Inferior parietal cortex (tissue), 1 donor: ENCODE data around the gene SUN5.
"Not testable (repeated sequence)": the region's sequence is repeated elsewhere in the genome, so short reads cannot be mapped to it uniquely, and the experiment has no call there.

ENCODE experiments used
- DNase-seq: peaks from one replicate; pipeline ENCODE4 v3.0.0-alpha.2; 2016; ENCODE audit errors: extremely low spot score

The SUN5 gene

DNA sequence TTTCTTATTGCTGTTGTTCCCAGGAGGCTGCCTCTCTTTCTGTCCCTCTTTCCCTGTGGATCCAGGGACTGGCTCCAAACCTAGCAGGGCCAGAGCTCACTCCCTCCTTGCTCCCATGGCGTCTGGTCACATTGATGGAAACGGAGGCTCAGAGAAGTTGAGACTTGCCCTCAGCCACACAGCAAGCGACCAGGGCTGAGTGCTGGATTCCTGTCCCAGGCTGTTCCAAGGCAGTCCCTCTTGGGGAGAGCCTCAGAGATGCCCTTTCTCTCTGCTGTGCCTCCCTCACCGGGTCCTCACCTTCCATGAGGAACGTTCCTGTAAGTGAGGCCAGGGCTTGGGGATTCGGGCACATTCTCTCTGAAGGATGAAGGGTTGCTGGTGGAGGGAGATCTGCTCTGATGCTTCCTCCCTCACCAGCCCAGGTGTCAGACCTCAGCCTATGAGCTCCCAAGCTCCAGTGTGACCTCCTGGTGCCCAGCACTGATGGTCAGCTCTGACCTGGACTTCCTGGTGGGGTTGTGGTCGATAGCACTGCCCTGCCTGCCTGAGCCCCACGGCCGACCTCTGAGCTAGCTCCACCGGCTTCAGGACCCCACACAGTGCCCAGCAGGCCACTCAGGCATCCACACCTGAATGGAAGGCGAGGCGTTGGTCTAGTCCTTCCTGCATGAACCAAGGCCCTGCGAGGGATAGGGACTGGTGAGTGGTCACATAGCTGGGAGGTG is 26.8 kb downstream of the SUN5 start:
- no peak for DNase-seq

GRCh38 chr20:32976746-32977145 is 27.5 kb downstream of the SUN5 start:
- DNase-seq: no peak

DNA sequence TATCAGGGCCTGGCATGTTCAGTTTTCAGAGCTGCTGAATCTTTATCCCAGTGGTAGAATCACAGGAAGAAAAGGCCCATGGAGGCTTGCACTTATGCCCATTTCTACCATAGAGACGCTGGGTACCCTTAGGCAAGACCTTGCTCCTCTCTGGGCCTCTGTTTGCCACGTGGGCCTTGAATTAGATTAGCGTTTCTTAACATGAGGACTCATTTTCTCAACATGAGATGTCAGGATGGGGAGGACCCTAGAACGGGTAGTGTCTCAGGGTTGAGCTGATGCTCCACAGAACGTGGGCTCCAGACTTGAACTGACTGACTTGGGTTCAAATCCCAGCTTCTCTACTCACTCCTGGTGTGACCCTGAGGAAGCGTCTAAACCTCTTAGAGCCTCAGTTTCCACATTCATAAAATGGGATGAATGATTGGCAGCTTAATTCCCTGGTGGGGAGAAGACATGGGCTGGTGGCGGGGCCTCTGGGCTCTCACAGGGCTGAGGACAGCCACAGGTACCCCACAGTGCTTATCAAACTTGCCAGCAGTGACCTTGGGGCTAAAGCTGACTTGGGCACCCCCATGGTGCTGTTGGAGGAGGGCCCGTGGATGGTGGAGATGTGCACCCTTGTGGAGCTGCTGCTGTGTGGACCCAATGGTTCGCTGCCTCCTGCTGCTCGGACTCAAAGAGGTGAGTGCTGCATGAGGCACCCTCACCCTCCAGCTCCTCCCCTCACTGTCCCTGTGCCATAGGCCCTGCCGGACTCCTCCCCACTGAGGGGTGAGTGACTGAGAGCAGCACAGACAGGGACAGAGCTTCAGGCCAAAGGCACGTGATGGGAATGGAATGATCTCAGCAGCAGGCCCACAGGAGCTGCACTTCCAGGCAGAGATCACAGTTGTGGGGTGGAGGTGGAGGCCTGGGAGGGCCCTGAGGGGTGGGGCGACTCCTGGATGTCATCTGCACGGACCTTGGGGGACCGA is 28.2 kb downstream of the SUN5 start:
- no peak for DNase-seq

- not testable (repeated sequence) for DNase-seq
Measured at GRCh38 chr20:32975121-32975520, 29.1 kb downstream of the SUN5 start.

DNA sequence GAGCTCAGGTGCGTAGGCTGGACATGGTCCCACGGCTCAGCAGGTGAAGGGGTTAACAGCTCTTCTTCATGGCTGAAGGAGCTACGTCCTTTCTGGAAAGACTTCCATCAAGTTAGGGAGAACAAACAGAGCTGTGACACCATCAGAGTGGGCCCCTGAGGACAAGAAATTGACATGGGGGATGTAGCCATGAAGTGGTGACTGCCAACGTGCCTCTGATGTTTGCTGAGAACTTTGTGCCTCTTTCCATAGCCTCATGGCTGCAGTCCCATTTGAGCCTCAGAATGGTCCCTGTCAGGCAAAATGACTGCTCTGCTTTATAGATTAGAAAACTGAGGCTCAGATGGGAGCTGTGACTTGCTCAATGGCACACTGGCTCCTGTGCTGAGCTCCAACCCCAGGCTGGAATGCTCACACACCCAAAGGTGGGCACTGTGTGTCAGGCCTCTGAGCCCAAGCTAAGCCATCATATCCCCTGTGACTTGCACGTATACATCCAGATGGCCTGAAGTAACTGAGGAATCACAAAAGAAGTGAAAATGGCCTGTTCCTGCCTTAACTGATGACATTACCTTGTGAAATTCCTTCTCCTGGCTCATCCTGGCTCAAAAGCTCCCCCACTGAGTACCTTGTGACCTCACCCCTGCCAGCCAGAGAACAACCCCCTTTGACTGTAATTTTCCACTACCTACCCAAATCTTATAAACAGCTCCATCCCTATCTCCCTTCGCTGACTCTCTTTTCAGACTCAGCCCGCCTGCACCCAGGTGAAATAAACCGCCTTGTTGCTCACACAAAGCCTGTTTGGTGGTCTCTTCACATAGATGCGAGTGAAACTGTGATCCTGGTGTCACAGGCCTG is 29.8 kb downstream of the SUN5 start:
- not testable (repeated sequence) for DNase-seq

DNA sequence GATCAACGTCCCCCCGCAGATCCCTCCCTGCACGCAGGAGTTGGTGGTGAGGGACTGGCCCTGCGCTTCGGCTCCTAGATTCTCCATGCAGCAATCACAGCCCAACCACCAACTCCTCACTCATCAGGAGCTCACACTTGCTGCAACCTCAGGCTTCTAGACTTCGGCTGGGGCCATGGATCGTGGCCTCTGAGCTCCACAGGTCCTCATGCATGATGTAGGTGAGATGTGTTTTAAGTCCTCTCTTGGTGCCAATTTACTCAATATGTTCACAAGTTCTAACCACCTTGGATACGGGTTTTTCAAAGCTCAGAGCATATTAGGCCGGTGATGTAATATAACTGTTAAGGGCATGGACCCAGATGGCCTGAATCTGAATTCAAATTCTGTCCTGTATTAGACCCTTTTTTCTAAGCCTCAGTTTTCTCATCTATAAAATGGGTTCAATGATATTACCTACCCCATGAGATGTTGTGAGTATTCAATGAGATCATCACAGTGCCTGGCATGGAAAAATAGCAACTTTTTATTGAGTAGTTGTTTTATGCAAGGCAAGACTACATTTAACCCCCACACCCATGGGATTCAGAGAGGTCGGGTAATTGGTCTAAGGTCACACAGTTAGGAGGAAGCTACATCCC is 31.0 kb downstream of the SUN5 start:
- DNase-seq: no peak

GRCh38 chr20:32972181-32973076 is 31.8 kb downstream of the SUN5 start:
- DNase-seq: no peak

GRCh38 chr20:32971703-32972161 is 32.5 kb downstream of the SUN5 start:
- DNase-seq: peak; percentile 7

DNA sequence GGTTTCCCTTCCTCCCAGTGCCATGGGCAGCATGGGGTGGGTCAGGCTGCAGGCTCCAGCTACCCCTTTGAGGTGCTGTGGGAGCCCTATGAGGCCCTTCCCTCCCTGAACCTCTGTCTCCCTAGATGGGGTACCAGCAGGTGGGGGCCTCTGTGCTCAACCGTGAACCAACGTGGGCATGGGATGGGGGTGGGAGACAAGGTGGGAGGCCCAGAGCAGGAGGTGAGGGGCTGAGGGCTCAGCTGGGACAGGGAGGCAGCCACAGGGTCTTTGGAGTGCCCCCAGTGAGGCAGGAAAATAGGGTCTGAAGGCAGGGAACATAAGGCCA is 33.3 kb downstream of the SUN5 start:
- DNase-seq: no peak

DNA sequence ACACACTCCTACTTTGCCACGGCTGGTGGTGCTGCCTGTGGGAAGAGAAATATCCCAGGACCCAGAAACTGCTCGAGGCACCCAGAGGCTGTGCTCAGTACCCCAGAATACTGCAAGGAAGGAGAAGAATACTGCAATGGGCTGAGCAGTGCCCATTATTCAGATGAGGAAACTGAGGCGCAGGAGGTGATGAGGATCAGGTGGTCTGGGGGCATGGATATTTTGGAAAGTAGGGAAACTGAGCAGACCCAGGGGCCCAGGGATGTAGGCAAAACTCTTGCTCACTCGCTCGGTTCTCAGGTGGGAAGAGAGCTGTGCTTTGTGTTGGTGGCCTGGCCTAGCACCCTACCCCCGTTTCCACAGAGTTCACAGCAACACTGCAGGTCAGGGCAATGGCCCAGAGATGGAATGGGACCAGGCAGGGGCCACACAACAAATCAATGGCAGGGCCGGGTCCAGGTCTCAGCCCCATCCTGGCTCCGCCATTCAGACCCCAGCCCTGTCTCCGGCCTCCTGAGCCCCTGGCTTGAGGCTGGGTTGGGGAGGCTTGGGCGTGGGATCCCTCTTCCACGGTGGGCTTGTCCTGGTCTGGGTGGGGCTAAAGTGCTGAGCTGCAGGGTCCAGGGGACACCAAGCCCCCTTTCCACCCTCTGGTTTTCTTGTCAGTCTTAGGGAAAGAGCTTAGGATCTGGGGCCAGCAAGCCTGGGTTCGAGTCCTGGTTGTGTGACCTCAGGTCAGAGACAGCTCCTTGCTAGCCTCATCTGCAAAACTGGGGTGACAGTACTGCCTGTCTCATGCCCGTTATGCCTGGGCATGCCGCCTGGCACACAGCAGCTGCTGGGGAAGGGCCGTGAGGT is 33.9 kb downstream of the SUN5 start:
- no peak for DNase-seq

GRCh38 chr20:32969356-32970114 is 34.7 kb downstream of the SUN5 start:
- no peak for DNase-seq

GRCh38 chr20:32968478-32969241 is 35.6 kb downstream of the SUN5 start:
- no peak for DNase-seq

GRCh38 chr20:32967961-32968457 is 36.2 kb downstream of the SUN5 start:
- no peak for DNase-seq

- no peak for DNase-seq
Measured at GRCh38 chr20:32966881-32967781, 37.1 kb downstream of the SUN5 start.

- no peak for DNase-seq
Measured at GRCh38 chr20:32966382-32966781, 37.9 kb downstream of the SUN5 start.

GRCh38 chr20:32965581-32966373 is 38.5 kb downstream of the SUN5 start:
- no peak for DNase-seq
